SU-DHL-6 (cell line): ENCODE results near the gene TRAPPC6A.

Experiments
- H2AFZ ChIP-seq: fragments of 200-600 bp; sonication (generic); 2 replicates; pipeline ENCODE4 v1.6.1; 2014; ENCODE audit warnings: low read depth, mild to moderate bottlenecking, moderate library complexity, mixed read lengths, antibody characterized with exemption, low read length; ENCODE audit not compliant: severe bottlenecking
- H3F3A ChIP-seq: fragments of 200-600 bp; shearing (Covaris generic); 2 replicates; pipeline ENCODE4 v1.6.0; 2016; ENCODE audit warnings: antibody characterized with exemption, mild to moderate bottlenecking; ENCODE audit not compliant: insufficient read depth
- H3K27ac ChIP-seq: fragments of 200-600 bp; sonication (generic); 2 replicates; pipeline ENCODE4 v1.5.1; 2016; ENCODE audit warnings: low read depth, mild to moderate bottlenecking, low read length, moderate library complexity, mixed read lengths
- H3K27me3 ChIP-seq: fragments of 200-600 bp; sonication (generic), shearing (Covaris generic); 2 replicates; pipeline ENCODE4 v1.6.0; 2014; ENCODE audit warnings: mild to moderate bottlenecking, low read length
- H3K36me3 ChIP-seq: fragments of 200-600 bp; sonication (generic); 2 replicates; pipeline ENCODE4 v1.6.1; 2014; ENCODE audit warnings: mild to moderate bottlenecking, low read length, mixed read lengths
- H3K4me2 ChIP-seq: fragments of 300-600, 200-600 bp; shearing (Covaris generic), sonication (generic); 2 replicates; pipeline ENCODE4 v1.6.0; 2014; ENCODE audit warnings: low read length, low read depth, mild to moderate bottlenecking; ENCODE audit not compliant: poor library complexity, severe bottlenecking
- H3K4me3 ChIP-seq: fragments of 200-600 bp; sonication (generic); 2 replicates; pipeline ENCODE4 v1.5.1; 2014; ENCODE audit warnings: antibody characterized with exemption, low read length, mild to moderate bottlenecking, mixed read lengths; ENCODE audit not compliant: insufficient read depth, poor library complexity, severe bottlenecking
- H3K79me2 ChIP-seq: fragments of 200-600 bp; sonication (generic); 2 replicates; pipeline ENCODE4 v1.6.1; 2014; ENCODE audit warnings: mild to moderate bottlenecking, low read length, moderate library complexity; ENCODE audit not compliant: insufficient read depth
- H3K9ac ChIP-seq: fragments of 200-600 bp; sonication (generic); 2 replicates; pipeline ENCODE4 v1.7.0; 2014; ENCODE audit warnings: mild to moderate bottlenecking, low read length
- H3K9me2 ChIP-seq: fragments of 200-600 bp; sonication (generic); replicated peaks from 2 replicates; pipeline ENCODE4 v1.6.1; 2014; ENCODE audit warnings: low read length; ENCODE audit not compliant: insufficient read depth
- H3K9me3 ChIP-seq: fragments of 200-600 bp; sonication (generic); 2 replicates; pipeline ENCODE4 v1.6.1; 2014; ENCODE audit warnings: low read length, mixed read lengths; ENCODE audit not compliant: insufficient read depth
- H4K20me1 ChIP-seq: fragments of 200-600 bp; sonication (generic); 2 replicates; pipeline ENCODE4 v1.6.1; 2014; ENCODE audit warnings: low read depth, mild to moderate bottlenecking, antibody characterized with exemption, low read length, moderate library complexity, mixed read lengths
- CTCF ChIP-seq: fragments of 200-600 bp; sonication (generic); IDR thresholded peaks from one replicate; pipeline ENCODE4 v1.5.1; 2017; ENCODE audit warnings: antibody characterized with exemption, mild to moderate bottlenecking, low read length, moderate library complexity; ENCODE audit not compliant: insufficient read depth, poor library complexity, severe bottlenecking
- EZH2phosphoT487 ChIP-seq: fragments of 200-600 bp; sonication (generic), shearing (Covaris generic); conservative IDR thresholded peaks from 2 replicates; pipeline ENCODE4 v1.6.1; 2018; ENCODE audit warnings: mild to moderate bottlenecking, antibody characterized with exemption, low read length, moderate library complexity, mixed read lengths

Gene TRAPPC6A

GRCh38 chr19:45191375-45191774, 13.3 kb upstream of the TRAPPC6A start:
- Histone ChIP-seq H3K4me3 (no peak overlapping the region), H3K9me3 (no peaks in the 10 kb centered on the region), H3K36me3 (no peaks in the 10 kb centered on the region), H3F3A (no peaks in the 10 kb centered on the region), H3K9me2 (no peaks in the 10 kb centered on the region), H4K20me1 (no peaks in the 10 kb centered on the region), H2AFZ (no peak overlapping the region), H3K27me3 (no peaks in the 10 kb centered on the region), H3K79me2 (no peaks in the 10 kb centered on the region), H3K9ac (no peak overlapping the region), H3K27ac (no peak overlapping the region), H3K4me2 (no peak overlapping the region)
- no peak for TF ChIP-seq CTCF

GRCh38 chr19:45189971-45190370, 11.9 kb upstream of the TRAPPC6A start:
- no peak overlapping the region for H3K4me3 ChIP-seq
- no peak overlapping the region for H2AFZ ChIP-seq
- H3K79me2 ChIP-seq = no peaks in the 10 kb centered on the region
- no peak overlapping the region for H3K4me2 ChIP-seq
- H4K20me1 ChIP-seq = no peaks in the 10 kb centered on the region
- H3F3A ChIP-seq = no peaks in the 10 kb centered on the region
- H3K9me2 ChIP-seq = no peaks in the 10 kb centered on the region
- TF ChIP-seq EZH2phosphoT487 (no peak), CTCF (no peak)
- no peak overlapping the region for H3K9ac ChIP-seq
- no peaks in the 10 kb centered on the region for H3K9me3 ChIP-seq
- no peaks in the 10 kb centered on the region for H3K27me3 ChIP-seq
- no peaks in the 10 kb centered on the region for H3K36me3 ChIP-seq
- H3K27ac ChIP-seq = no peak overlapping the region

- Histone ChIP-seq H3K9me3 (no peaks in the 10 kb centered on the region), H3F3A (no peaks in the 10 kb centered on the region), H4K20me1 (no peaks in the 10 kb centered on the region), H3K9ac (no peak overlapping the region), H3K4me2 (no peak overlapping the region), H3K9me2 (no peaks in the 10 kb centered on the region), H3K79me2 (no peaks in the 10 kb centered on the region), H2AFZ (no peak overlapping the region), H3K4me3 (no peak overlapping the region), H3K27me3 (no peaks in the 10 kb centered on the region), H3K36me3 (no peaks in the 10 kb centered on the region), H3K27ac (no peak overlapping the region)
- no peak for TF ChIP-seq EZH2phosphoT487
- TF ChIP-seq CTCF = peak; percentile 34
These were observed 9.5 kb upstream of the TRAPPC6A start for GRCh38 chr19:45187421-45188100.
